HUDEP-2 (cell line): ENCODE data around the gene SCAPER.

Experiments used
- DNase-seq, 76 experiments: peaks; one replicate each; lab custom pipeline; 2025; ENCODE audit not compliant: unreplicated experiment in 76 of 76; lab: John Stamatoyannopoulos, UW

SCAPER gene

GRCh38 chr15:76378691-76379090, 526.4 kb downstream of the SCAPER start:
- no peak for DNase-seq

DNA sequence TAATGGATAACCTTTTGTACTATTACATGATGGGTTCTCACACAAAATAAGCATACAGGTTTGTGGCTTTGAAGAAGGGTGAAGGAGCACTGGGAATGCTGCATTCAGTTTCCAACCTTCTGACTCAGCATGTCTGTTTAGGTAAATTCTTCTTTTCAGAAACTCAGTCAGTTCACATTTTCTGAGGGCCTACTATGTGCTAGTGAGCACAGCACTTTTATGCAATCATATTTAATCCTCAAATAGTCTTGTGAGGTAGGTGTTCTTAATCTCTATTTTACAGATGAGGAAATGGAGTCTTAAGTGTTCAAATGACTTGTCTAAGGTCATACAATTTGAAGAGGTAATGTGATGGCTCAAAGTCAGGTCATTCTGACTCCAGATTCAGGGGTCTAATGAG, 527.4 kb downstream of the SCAPER start:
- no peak for DNase-seq

GRCh38 chr15:76377217-76377616, 527.9 kb downstream of the SCAPER start:
- no peak for DNase-seq

- DNase-seq, result no peak
Observed at GRCh38 chr15:76376816-76377215, 528.3 kb downstream of the SCAPER start.

GRCh38 chr15:76376029-76376428, 529.1 kb downstream of the SCAPER start:
- DNase-seq, result no peak

DNA sequence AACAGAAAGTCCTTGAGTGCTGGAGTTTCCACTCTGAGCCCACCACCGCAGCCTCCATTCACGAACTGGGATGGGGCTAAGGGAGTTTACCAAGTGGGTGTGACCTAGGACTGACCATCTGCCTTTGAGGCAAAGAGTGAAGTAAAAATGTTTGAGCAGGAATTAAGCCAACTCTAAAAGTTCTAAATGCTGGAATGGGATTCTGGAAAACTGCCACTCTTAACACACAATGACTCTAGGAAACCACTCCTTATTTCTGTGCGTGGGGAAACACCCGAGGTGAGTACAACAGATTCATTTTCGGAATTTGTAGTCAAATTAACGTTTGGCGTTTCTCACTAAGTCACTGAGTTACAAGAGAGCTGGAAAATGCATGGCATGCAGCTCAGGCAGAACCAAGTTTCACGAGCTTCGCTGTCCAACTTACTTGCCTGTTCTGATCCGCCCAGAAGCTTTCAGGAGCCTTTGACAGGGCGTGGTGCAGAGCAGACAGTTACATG, 537.0 kb downstream of the SCAPER start:
- no peak for DNase-seq

GRCh38 chr15:76366714-76367113, 538.4 kb downstream of the SCAPER start:
- no peak for DNase-seq

DNA sequence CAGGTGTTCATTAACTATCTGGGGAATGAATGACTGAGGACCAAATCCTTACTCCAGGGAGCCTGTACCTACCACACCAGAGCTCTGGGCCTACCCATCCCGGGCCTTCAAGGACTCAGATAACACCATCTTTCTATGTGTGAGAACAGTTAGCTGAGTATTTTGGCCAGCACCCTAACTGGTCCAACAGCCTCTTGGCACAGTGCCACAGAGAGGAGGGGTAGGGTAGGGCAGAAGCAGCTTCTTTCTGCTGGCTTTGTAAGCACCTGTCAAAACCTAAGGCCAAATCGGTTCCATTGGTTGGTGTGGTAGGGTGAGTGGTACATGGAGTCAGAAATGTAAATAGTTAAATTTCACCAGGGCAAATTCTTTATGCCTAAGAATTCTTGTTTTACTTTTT, 541.9 kb downstream of the SCAPER start:
- DNase-seq, result no peak

DNA sequence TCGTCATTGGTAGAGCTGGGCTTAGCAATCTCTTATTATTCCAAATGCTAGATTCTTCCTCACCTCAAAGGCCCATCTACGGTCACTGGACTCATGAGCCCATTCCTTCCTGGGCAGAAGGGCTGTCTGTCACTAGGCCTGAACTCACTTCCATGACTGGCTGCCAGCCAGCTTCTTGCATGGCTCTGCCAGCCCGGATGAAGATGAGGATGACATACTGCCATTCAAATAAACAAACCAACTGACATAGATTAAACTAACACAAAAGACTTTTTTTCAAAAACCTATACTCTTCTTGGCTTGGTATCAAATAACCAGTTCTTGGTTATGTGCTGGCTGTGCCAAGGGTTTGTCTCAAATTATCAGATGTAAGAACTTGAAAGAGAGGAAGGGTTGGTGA, 544.7 kb downstream of the SCAPER start:
- DNase-seq, result no peak

GRCh38 chr15:76359152-76359551, 546.0 kb downstream of the SCAPER start:
- no peak for DNase-seq

- DNase-seq, result no peak
Observed at GRCh38 chr15:76358453-76358852, 546.7 kb downstream of the SCAPER start.

DNA sequence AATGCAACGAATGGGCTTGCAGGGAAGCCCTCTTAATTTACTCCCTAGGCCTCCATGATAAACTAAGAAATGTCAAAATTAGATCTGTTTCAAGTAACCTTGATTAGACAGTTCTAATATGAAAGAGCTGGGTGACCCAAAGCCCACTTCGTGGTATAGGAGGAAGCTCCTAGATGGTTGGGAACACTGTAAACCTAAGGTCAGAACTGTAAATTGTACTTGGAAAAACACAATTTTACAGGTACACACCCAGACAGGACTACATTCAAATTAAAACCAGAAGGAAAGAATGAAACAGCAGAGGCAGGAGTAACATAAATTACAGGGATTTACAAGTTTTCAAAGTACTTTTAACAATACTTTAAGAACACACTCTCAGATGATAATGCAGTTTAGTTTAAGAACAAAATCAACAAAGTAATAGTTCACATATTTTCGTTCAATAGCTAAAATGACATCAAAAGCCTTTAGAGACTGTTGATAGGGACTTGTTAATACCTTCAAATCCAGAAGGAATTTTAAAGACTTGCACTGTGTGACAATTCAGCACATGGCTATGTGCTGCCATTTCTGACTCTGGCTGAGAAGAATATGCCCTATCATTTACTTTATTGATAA, 550.2 kb downstream of the SCAPER start:
- DNase-seq, result no peak

GRCh38 chr15:76353903-76354302, 551.2 kb downstream of the SCAPER start:
- no peak for DNase-seq

GRCh38 chr15:76353023-76353577, 552.0 kb downstream of the SCAPER start:
- DNase-seq, result no peak

GRCh38 chr15:76349301-76350070, 555.7 kb downstream of the SCAPER start:
- DNase-seq, result no peak

DNA sequence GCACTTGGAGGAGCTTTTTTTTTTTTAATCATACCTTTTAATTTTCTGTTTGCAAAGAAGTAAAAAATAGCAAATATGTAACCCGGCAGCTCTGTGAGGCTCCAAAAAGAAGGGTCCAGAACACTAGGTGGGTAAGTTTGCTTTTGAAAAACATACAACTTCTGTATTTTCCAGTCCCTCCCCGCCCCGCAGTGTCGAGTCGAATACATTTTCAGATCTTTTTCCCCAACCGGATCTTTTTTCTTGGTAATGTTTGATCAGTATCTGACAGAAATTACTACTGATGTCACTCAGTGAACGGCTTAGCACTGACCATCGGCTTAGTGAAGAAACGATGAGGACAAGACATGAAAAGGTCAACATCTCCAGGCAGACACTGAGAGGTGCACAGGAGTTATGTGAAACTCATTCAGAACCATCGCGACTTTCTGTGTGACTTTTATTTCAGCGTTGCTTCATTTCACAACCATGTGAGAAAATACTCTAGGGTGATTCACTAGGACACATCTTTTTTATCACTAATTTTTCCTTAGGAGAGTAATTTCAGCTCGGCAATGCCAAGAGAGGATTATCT, 557.6 kb downstream of the SCAPER start:
- DNase-seq, result no peak

DNA sequence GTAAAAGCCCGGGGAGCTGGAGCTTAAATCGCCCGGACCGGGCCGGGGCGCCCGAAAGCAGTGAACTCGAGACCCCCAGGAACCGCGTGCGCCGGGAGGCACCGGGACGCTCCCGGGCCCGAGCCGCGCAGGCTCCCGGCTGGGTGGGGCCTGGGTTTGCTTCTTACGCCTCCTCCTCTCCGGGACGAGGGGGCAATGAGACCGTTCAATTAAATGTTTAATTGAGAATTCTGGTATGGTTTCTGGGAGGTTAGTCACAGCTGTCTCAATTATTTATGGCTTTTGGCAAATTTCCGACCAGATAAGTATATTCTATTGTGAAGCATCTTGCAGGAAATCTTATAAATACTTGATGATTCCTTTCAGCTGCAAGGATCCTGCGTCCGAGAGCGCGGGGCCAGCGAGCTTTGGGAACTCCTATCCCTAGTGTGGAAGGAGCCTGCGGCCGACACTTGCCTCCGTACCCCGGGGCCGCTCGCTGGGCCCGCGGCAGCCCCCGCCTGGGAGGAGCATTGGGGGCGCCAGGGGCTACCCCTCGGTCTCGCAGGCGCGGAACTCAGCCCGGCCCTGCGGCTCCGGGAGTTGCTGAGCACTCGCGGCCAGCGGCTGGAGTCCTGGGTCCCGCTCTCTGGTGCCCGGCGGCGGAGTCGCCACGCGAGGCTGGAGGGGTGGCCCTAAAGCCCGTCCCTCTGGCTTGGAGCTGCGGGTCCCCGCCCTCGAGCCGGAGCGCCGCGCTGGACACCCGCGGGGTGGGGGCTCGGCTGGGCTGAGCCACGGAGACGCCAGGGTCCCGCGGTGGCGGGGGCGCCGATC, 558.3 kb downstream of the SCAPER start:
- DNase-seq, result no peak

- no peak for DNase-seq
Observed at GRCh38 chr15:76345880-76346668, 559.1 kb downstream of the SCAPER start.

DNA sequence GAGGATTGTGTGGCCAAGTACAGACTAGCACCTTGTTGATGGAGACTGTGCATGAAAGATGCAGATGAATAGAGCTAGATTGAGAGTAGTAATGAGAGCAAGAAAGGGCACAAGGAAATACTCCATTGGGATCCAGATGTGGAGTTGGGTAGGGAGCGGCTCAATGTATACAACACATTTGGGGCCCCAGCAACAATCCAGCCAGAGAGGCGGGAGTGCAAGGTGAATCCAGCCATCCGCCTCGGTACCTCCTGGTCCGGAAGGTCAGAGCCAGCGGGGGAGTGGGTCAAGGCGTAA, 559.6 kb downstream of the SCAPER start:
- no peak for DNase-seq

- DNase-seq, result no peak
Observed at GRCh38 chr15:76344893-76345582, 560.1 kb downstream of the SCAPER start.
